Fibroblast of peridontal ligament (primary cell): ENCODE results near the gene NDUFAF8.

ENCODE experiments used
- DNase-seq: peaks from one replicate; pipeline ENCODE4 v3.0.0-alpha.2; 2010; ENCODE audit errors: extremely low read depth

Gene NDUFAF8

GRCh38 chr17:81251709-81252301 lies 12.7 kb downstream of the NDUFAF8 start:
- no peak for DNase-seq

DNA sequence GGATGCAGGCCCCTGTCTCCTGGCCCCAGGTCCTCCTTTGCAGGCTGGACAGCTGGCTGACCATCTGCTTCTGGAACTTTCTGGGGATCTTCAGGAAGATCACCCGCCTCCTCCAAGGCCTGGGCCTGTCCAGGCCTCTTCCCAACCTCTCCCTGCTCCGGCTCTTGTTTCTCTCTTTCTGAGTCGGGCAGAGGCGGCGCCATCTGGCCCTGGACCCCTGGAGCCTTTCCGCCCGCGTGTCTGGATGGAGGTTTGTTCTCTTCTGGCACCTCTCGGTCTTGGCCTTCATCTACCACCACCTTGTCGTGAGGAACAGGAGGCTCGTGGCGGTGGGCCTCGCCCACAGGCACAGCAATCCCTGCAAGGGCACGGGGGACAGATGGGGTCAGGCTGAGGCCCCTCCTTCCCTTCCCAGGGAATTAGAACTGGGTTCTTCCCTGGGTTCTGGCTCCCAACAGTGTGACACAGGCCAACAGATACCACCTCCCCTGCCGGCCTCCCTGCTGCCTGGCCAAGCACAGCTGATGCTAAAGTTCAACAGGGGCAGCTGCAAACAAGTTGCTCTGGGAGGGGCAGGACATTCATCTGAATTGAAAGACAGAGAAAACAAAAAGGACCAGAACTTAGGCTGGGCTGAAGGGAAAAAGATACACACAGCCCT lies 13.3 kb downstream of the NDUFAF8 start:
- DNase-seq = no peak

DNA sequence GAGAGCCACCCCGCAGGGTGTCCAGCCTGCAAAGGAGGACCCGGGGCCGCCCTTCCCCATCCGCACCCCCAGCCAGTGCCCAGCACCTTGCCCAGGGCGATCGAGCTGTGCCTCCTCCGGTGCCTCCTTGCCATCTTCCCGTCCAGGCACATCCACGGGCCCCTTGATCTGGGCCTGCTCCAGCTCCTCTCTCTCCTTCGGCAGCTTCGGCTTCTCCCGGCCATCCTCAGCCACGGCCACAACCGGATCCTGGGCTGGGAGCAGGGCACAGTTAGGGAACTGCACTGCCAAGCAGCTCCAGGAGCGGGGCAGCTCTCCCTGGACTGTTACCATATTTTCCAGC lies 13.8 kb downstream of the NDUFAF8 start:
- DNase-seq = no peak

- peak; percentile 44 for DNase-seq
Measured at GRCh38 chr17:81253358-81254131, 14.4 kb downstream of the NDUFAF8 start.

DNA sequence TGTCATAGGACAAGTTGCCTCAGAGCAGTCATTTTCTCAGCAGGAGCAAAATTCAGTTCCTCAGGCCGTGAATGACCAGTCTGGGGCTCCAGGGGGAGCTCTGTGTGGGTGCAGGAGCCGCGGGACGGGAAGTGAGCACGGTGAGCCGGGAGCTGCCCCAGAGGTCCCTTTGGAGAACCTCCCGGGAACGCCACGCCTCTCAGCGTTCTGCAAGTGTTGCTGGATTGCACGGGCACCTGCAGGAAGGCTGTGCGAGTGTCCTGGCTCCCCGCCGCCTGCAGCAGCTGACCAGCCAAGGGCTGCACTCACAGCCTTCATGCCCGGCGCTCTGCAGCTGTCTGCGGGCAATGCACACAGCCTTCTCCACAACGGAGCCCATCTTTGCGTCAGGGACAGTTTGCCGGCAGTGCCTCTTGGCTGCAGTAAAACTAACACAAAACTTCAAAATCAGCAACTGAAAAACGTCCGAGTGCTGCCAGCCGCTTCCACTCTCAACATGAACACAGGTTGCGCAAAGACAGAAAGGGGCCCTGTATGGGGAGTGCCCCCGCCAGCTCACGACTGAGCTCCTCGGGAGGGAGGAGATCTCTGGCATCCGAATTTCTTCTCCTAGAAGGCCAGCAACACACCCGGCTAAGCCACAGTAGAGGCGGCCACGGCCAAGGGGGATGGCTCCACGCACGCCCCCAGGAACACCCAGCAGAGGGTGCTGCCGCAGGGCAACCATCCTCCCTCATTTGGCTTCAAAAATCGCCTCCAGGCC lies 16.0 kb downstream of the NDUFAF8 start:
- peak; percentile 54 for DNase-seq

GRCh38 chr17:81256616-81257015 lies 17.5 kb downstream of the NDUFAF8 start:
- peak; percentile 66 for DNase-seq

DNA sequence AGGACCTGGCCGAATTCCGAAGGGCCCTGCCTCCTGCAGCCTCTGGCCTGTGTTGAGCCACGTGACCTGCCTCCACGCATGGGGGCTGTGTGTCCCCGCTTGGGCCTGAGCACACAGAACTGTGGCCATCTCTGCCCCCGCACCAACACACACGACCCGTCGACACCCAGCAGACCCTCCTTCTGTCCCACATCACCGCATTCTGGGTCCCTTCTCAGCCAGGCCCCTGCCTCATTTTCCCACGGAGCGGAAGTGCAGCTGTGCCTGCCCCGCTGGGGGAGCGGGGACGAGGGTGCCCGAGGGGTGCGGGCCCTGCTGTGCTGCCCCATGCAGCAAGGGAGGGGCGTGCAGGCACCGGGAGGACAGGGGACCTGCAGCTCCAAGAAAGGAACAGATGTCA lies 18.4 kb downstream of the NDUFAF8 start:
- no peak for DNase-seq

DNA sequence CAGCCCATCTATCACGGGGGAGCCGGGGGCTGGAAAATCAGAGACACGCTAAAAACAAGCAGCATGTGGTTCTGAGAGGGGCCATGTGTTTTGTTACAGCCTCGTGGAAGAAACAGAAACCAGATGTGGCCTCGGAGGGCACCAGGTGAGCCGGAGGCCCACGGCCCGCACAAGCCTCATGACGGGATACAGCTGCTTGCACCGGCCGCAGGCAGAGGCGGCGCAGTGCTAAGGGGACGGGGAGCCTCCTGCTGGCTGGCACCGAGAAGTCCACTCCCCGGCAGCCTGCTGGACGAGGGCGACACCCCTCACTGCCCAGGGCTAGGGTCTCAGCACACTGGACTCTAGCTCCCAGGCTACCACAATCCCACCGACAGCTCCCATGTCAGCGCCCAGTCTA lies 19.2 kb downstream of the NDUFAF8 start:
- no peak for DNase-seq

DNA sequence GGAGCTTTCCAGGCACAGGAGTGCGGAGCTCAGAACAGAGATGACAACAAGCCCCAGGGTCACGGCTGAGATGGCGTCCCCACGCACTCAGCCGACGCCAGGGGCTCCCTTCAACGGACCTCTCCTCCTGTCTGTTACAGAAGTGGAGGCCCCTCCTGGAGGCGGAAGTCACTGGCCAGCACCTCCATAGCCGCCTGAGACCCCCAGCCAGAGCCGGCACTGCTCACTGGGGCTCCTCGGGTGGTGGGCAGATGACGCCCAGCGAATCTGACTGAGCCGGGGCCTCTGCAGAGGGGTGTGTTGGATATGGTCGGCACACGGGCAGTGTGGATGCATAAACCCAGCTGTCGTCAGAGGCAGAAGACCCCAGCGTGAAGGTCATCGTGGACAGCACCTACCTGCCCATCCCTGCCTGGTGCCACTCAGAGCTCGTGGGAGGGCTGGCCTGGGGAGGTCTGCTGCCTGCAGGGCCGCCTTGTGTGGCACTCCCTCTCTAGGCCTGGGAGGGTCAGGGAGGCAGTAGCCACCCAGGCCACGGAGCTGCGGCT lies 20.0 kb downstream of the NDUFAF8 start:
- DNase-seq = no peak

DNA sequence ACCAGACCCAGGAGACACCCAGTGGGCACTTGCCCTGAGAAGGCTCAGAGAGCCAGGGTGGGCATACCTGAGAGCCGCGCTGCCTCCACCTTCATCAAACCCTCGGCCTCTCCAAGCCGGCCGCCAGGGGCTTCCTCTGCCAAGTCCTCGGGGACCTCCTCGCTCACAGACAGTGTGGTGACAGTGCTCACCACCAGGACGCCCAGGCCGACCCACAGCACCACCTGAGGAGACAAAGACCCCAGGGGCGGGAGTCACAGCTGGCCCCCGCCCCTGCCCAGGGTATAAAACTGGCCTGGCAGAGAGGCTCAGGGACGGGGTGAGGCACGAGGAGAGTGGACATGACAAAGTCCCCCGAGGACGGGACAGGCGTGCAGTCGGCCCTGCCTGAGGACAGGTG lies 21.1 kb downstream of the NDUFAF8 start:
- no peak for DNase-seq

DNA sequence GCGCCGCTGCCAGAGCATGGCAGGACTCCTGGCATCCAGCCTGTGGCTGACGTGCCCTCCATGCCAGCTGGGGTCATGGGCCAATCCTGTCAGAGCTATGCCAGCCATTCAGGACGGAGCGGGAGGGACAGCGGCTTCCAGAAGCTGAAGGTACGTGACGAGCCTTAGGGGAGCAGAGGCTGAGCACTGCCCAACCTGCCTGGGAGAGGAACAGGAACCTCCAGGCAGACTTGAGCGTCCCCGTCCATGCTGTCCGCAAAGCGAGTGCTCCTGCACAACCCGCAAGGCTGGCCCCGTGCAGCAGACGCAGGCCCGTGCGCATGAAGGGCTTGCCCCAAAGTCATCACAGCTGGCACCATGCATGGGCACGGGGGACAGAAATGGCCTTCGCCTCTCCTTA lies 21.5 kb downstream of the NDUFAF8 start:
- no peak for DNase-seq

GRCh38 chr17:81261096-81261495 lies 22.0 kb downstream of the NDUFAF8 start:
- DNase-seq = no peak

- DNase-seq = no peak
Measured at GRCh38 chr17:81261582-81262336, 22.6 kb downstream of the NDUFAF8 start.

DNA sequence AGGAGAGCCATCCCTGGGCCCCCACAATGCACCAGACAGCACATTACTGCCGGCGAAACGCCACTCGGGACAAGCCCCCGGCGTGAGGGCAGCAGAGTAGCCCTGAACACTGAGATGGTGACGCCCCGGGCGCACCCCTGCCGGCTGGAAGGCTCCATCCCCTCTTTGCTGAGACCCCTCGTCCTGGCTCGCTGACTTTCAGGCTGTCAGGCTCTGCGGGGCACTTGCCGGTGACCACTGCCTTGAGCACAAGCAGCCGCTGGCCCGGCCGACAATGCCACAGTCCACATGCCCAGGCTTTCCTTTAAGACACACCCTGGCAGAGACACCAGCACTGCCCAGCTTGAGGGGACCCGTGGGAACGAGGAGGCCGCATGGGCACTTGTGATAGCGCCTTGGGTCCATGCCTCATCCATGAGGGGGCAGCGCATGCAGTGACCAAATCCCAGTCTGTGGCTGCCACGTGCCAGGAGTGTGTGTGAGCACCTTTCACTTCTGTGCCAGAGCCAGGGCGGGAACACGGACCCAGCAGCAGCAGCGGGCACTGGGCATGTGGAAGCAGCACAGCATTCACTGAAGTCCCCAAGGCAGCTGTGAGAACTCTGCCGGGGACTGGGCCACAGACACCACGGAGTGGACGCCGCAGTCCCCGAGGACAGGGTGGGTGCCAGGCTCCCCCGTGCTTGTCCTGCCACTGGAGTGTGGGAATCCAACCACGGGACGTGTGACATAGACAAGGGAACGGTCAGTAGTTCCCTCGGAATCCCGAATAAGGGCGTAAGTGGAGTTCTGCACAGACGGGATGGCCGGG lies 24.5 kb downstream of the NDUFAF8 start:
- DNase-seq = no peak

GRCh38 chr17:81264640-81265039 lies 25.5 kb downstream of the NDUFAF8 start:
- DNase-seq = no peak

DNA sequence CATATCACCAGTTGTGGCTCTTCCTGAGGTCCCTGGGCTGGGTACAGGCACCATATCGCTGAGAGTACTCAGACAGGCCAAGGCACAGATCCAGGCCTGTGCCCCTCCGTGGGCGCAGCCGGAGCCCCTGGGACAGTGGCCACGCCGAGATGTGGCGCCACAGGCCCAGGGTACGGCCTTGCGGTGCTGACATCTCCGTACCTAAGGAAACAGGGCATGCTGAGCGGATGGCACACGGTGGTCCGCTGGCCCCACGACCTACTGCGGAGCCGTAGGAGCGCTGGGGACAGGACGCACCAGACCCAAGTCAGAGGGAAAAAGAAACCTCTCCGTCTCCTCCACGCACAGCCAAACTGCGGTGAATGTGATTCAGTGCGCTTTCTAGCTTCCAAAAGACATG lies 26.5 kb downstream of the NDUFAF8 start:
- no peak for DNase-seq

DNA sequence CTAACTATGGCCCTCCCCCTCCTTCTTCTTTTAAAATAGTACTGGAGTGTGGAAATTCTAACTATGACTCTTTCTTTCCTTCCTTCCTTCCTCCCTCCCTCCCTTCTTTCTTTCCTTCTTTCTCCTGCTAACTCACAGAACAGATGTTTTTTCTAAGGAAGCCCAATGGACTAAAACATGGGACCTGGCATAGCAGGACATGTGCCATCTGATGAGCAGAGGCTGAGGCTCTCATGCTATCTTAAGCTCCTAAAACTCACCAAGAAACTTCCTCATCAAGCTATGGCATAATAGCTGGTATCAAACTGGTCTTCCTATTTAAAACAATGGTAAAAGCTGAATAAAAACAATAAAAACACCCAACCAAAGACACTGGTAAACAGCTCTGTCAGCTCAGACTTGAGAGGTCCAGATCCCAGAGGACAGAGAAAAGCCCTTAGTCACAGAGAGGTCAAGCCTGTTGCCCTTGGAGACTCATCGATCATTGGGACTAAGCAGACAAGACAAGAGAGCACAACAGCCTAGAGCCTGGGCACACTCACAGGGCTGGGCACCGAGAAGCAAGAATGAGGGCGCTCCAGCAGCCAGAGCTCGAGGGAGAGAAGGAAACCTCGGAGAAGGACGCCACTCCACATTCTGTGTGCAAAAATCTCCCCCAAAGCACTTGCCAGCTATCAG lies 28.4 kb downstream of the NDUFAF8 start:
- no peak for DNase-seq

GRCh38 chr17:81270279-81270678 lies 31.2 kb downstream of the NDUFAF8 start:
- DNase-seq = no peak

GRCh38 chr17:81271226-81271625 lies 32.1 kb downstream of the NDUFAF8 start:
- no peak for DNase-seq

GRCh38 chr17:81272616-81273015 lies 33.5 kb downstream of the NDUFAF8 start:
- DNase-seq = no peak
